H1 (cell line): ENCODE measurements around the gene ALG9. TPM values are rescaled to one million over a fixed set of nuclear protein-coding genes. Genes with fewer than 3 reads are reported as not detected.

Experiments
- CTCF ChIA-PET: fragments of 300-600 bp; sonication (Branson Sonifier 250); formaldehyde crosslinking; loops from one replicate; lab custom pipeline; 2021; ENCODE audit not compliant: partially characterized antibody; lab: Charles Lee
- POLR2A ChIA-PET: fragments of 300-600 bp; sonication (Branson Sonifier 250); formaldehyde crosslinking; loops from one replicate; lab custom pipeline; 2021; ENCODE audit warnings: inconsistent platforms; ENCODE audit not compliant: partially characterized antibody; lab: Charles Lee
- DNase-seq, 2 experiments: peaks; one replicate each; pipeline versions ENCODE4 v3.0.0 to v3.0.0-alpha.2; 2010 to 2022; ENCODE audit warnings: low spot score in 2 of 2, low read depth in 1 of 2, mixed read lengths in 1 of 2
- FAIRE-seq: peaks from 2 replicates; lab custom pipeline; 2011; peaks lifted over from hg19 to GRCh38; lab: Jason Lieb, UNC
- H2AFZ ChIP-seq: 2 replicates; pipeline ENCODE4 v1.8.1; 2012; ENCODE audit warnings: low read length, inconsistent platforms
- H2AK5ac ChIP-seq: 2 replicates; pipeline ENCODE4 v1.6.1; 2013; ENCODE audit warnings: low read depth, low read length
- H2BK120ac ChIP-seq: replicated peaks from 2 replicates; pipeline ENCODE3; 2013; ENCODE audit warnings: low read depth, low read length, inconsistent platforms
- H2BK12ac ChIP-seq: 2 replicates; pipeline ENCODE4 v1.6.1; 2013; ENCODE audit warnings: low read depth, low read length
- H2BK15ac ChIP-seq: 2 replicates; pipeline ENCODE4 v1.6.1; 2013; ENCODE audit warnings: low read length
- H2BK20ac ChIP-seq: 2 replicates; pipeline ENCODE4 v1.6.1; 2013; ENCODE audit warnings: low read length
- H2BK5ac ChIP-seq: 2 replicates; pipeline ENCODE4 v1.6.1; 2013; ENCODE audit warnings: low read depth, low read length
- H3K14ac ChIP-seq: 2 replicates; pipeline ENCODE4 v1.6.1; 2013; ENCODE audit warnings: inconsistent platforms; ENCODE audit not compliant: insufficient read length
- H3K18ac ChIP-seq: 2 replicates; pipeline ENCODE4 v1.6.1; 2013; ENCODE audit warnings: low read length; ENCODE audit errors: extremely low read depth
- H3K23ac ChIP-seq: 2 replicates; pipeline ENCODE4 v1.6.1; 2013; ENCODE audit warnings: inconsistent platforms; ENCODE audit not compliant: insufficient read length
- H3K23me2 ChIP-seq: 2 replicates; pipeline ENCODE4 v1.6.1; 2013; ENCODE audit warnings: low read depth, low read length
- H3K27ac ChIP-seq: 2 replicates; pipeline ENCODE4 v1.6.1; 2011; ENCODE audit warnings: low read depth, low read length, inconsistent platforms
- H3K27me3 ChIP-seq, 4 experiments: replicated peaks in 1 of 4; 1 replicate in 1 of 4; 2 replicates in 3 of 4; pipeline versions ENCODE4 v1.6.1 to v1.8.1; 2011 to 2013; ENCODE audit warnings: low read length in 3 of 4, mild to moderate bottlenecking in 3 of 4, inconsistent platforms in 2 of 4, mixed read lengths in 2 of 4, moderate library complexity in 1 of 4; ENCODE audit not compliant: control insufficient read depth in 3 of 4, insufficient read depth in 3 of 4; ENCODE audit errors: extremely low read depth in 1 of 4
- H3K36me3 ChIP-seq, 4 experiments: 2 replicates each; pipeline versions ENCODE4 v1.6.1 to v1.8.1; 2011 to 2013; ENCODE audit warnings: mild to moderate bottlenecking in 4 of 4, low read length in 3 of 4, moderate library complexity in 2 of 4, control low read depth in 1 of 4, inconsistent platforms in 1 of 4; ENCODE audit not compliant: insufficient read depth in 4 of 4, control insufficient read depth in 2 of 4
- H3K4ac ChIP-seq: replicated peaks from 2 replicates; pipeline ENCODE3; 2013; ENCODE audit warnings: low read length, low read depth, mixed read lengths, inconsistent platforms; ENCODE audit not compliant: insufficient read length
- H3K4me1 ChIP-seq, 4 experiments: replicated peaks in 1 of 4; 1 replicate in 1 of 4; 2 replicates in 3 of 4; pipeline versions ENCODE4 v1.6.1 to v1.8.1; 2011 to 2013; ENCODE audit warnings: low read length in 3 of 4, inconsistent platforms in 2 of 4, mixed read lengths in 1 of 4; ENCODE audit not compliant: insufficient read depth in 4 of 4, control insufficient read depth in 3 of 4
- H3K4me2 ChIP-seq, 2 experiments: 2 replicates each; pipeline versions ENCODE4 v1.6.1 to v1.8.1; 2011 to 2013; ENCODE audit warnings: low read depth in 2 of 2, low read length in 2 of 2, control low read depth in 1 of 2, inconsistent platforms in 1 of 2, mild to moderate bottlenecking in 1 of 2; ENCODE audit not compliant: insufficient read depth in 1 of 2
- H3K4me3 ChIP-seq, 4 experiments: fragments of 200-600, 300-600 bp in 1 of 4; sonication (generic), shearing (Covaris generic), sonication (Bioruptor Twin) in 1 of 4; 2 replicates each; pipeline versions ENCODE4 v1.5.1 to v1.8.1; 2011 to 2016; ENCODE audit warnings: low read length in 4 of 4, low read depth in 3 of 4, control low read depth in 2 of 4, inconsistent platforms in 2 of 4, mild to moderate bottlenecking in 2 of 4, mixed read lengths in 1 of 4, moderate library complexity in 1 of 4; ENCODE audit not compliant: insufficient read depth in 2 of 4; ENCODE audit errors: extremely low read depth in 1 of 4
- H3K56ac ChIP-seq: replicated peaks from 2 replicates; pipeline ENCODE3; 2013; ENCODE audit warnings: low read depth, mild to moderate bottlenecking, mixed read lengths, low read length, inconsistent platforms; ENCODE audit not compliant: insufficient read length
- H3K79me1 ChIP-seq: 2 replicates; pipeline ENCODE4 v1.6.1; 2013; ENCODE audit warnings: low read depth, low read length, control low read depth
- H3K79me2 ChIP-seq, 2 experiments: 2 replicates each; pipeline versions ENCODE4 v1.6.1 to v1.8.1; 2012 to 2013; ENCODE audit warnings: low read length in 2 of 2, mild to moderate bottlenecking in 2 of 2, inconsistent platforms in 1 of 2; ENCODE audit not compliant: insufficient read depth in 2 of 2, control insufficient read depth in 1 of 2
- H3K9ac ChIP-seq, 4 experiments: replicated peaks in 1 of 4; 1 replicate in 1 of 4; 2 replicates in 3 of 4; pipeline versions ENCODE4 v1.6.1 to v1.8.1; 2011 to 2013; ENCODE audit warnings: low read depth in 3 of 4, low read length in 3 of 4, control low read depth in 2 of 4, mild to moderate bottlenecking in 2 of 4, moderate library complexity in 2 of 4, inconsistent platforms in 1 of 4; ENCODE audit errors: extremely low read depth in 1 of 4
- H3K9me3 ChIP-seq, 2 experiments: 2 replicates each; pipeline versions ENCODE4 v1.6.1 to v1.8.1; 2012 to 2013; ENCODE audit warnings: mild to moderate bottlenecking in 2 of 2, moderate library complexity in 2 of 2, control low read depth in 1 of 2, inconsistent platforms in 1 of 2, low read depth in 1 of 2, low read length in 1 of 2, mixed read lengths in 1 of 2; ENCODE audit not compliant: insufficient read depth in 2 of 2
- H4K20me1 ChIP-seq, 2 experiments: replicated peaks in 1 of 2; 2 replicates each; pipeline versions ENCODE3 to v1.8.1; 2011 to 2013; ENCODE audit warnings: inconsistent platforms in 2 of 2, low read length in 2 of 2, mild to moderate bottlenecking in 1 of 2; ENCODE audit not compliant: insufficient read depth in 2 of 2, control insufficient read depth in 1 of 2
- H4K5ac ChIP-seq: 2 replicates; pipeline ENCODE4 v1.6.1; 2013; ENCODE audit warnings: low read length, low read depth, mixed read lengths, inconsistent platforms; ENCODE audit not compliant: insufficient read length
- H4K8ac ChIP-seq: 2 replicates; pipeline ENCODE4 v1.8.0; 2013; ENCODE audit warnings: mild to moderate bottlenecking, moderate library complexity, low read length, inconsistent platforms; ENCODE audit not compliant: insufficient read depth; ENCODE audit errors: extremely low read depth
- H4K91ac ChIP-seq: replicated peaks from 2 replicates; pipeline ENCODE3; 2013; ENCODE audit warnings: low read length, mixed read lengths, inconsistent platforms; ENCODE audit not compliant: insufficient read length
- CBX5 ChIP-seq: fragments of 300-800, 300-1000 bp; sonication (generic); IDR thresholded peaks from 2 replicates; pipeline ENCODE4 v1.7.1; 2016; ENCODE audit warnings: antibody characterized with exemption, low read length, low read depth
- EP300 ChIP-seq, 2 experiments: IDR thresholded peaks; 1 replicate in 1 of 2; 2 replicates in 1 of 2; pipeline ENCODE4 v1.6.1; 2011 to 2012; ENCODE audit warnings: low read depth in 2 of 2, low read length in 2 of 2, mild to moderate bottlenecking in 2 of 2, borderline replicate concordance in 1 of 2, inconsistent platforms in 1 of 2, moderate library complexity in 1 of 2
- GTF2F1 ChIP-seq: IDR thresholded peaks from 2 replicates; pipeline ENCODE4 v1.6.1; 2012; ENCODE audit warnings: low read depth, low read length, improper control_type of control experiment, borderline replicate concordance
- JUND ChIP-seq: IDR thresholded peaks from 2 replicates; pipeline ENCODE4 v1.6.1; 2011; ENCODE audit warnings: mild to moderate bottlenecking, improper control_type of control experiment, low read length
- MAFK ChIP-seq: IDR thresholded peaks from 2 replicates; pipeline ENCODE4 v1.6.1; 2012; ENCODE audit warnings: low read depth, mild to moderate bottlenecking, improper control_type of control experiment, low read length
- SIX5 ChIP-seq: IDR thresholded peaks from 2 replicates; pipeline ENCODE4 v1.6.1; 2011; ENCODE audit warnings: mild to moderate bottlenecking, low read depth, low read length
- SUZ12 ChIP-seq: fragments of 200-600 bp; sonication (generic); IDR thresholded peaks from 2 replicates; pipeline ENCODE4 v1.6.1; 2012; ENCODE audit warnings: mild to moderate bottlenecking, inconsistent platforms, low read length, moderate library complexity, mixed read lengths
- ZNF274 ChIP-seq: IDR thresholded peaks from 2 replicates; pipeline ENCODE4 v1.7.0; 2012; ENCODE audit warnings: low read length, borderline replicate concordance; ENCODE audit errors: extremely low read depth
- WGBS, 2 experiments: shearing (Covaris generic) in 1 of 2; methylation state at CpG; one replicate each; pipeline versions ENCODE4 v1.1.6 to v1.1.7; 2013 to 2015; ENCODE audit warnings: low lambda C conversion rate in 2 of 2, mixed read lengths in 2 of 2, inconsistent platforms in 1 of 2, low coverage in 1 of 2, missing lambda C conversion rate in 1 of 2; ENCODE audit not compliant: insufficient replicate concordance in 2 of 2, insufficient coverage in 1 of 2, insufficient read length in 1 of 2; ENCODE audit errors: extremely low coverage in 1 of 2, missing lambda C conversion rate in 1 of 2; 5-methylcytosine and 5-hydroxymethylcytosine counted together
- polyA plus RNA-seq, 7 experiments: library from polyadenylated mRNA; depleted of rRNA in 3 of 7; stranded (reverse) in 5 of 7; unstranded in 2 of 7; fragments of >200 nt in 5 of 7; fragments of 200-250 nt in 2 of 7; gene quantifications; 1 replicate in 5 of 7; 2 replicates in 1 of 7; 4 replicates in 1 of 7; pipeline versions ENCODE4 v1.2.1 to v1.2.3, GENCODE V29; 2011 to 2013; ENCODE audit warnings: missing spikeins in 2 of 7, mixed read lengths in 2 of 7
- total RNA-seq: library from RNA; stranded (reverse); fragmentation: NEBNext Ultra II Directional; extraction: Animal tissue kit (Norgen Biotek cat#: 25700); gene quantifications from 2 replicates; pipeline ENCODE4 v1.2.1, GENCODE V29; 2021
- TF ChIP-seq, protein P1 (sequence below), 3 experiments: IDR thresholded peaks; 1 replicate in 2 of 3; 2 replicates in 1 of 3; pipeline versions ENCODE4 v1.5.1 to v1.6.1; 2011; ENCODE audit warnings: low read length in 3 of 3, mild to moderate bottlenecking in 3 of 3, inconsistent platforms in 2 of 3, low read depth in 1 of 3, moderate library complexity in 1 of 3; ENCODE audit not compliant: insufficient read depth in 1 of 3; ENCODE audit errors: control extremely low read depth in 1 of 3

The ALG9 gene
- total and polyA plus RNA-seq, 2 of the 8 experiments (the other 6 are each of a cell fraction or from before 2014, with no cell fraction given): 23.5 to 24.5 TPM

DNA sequence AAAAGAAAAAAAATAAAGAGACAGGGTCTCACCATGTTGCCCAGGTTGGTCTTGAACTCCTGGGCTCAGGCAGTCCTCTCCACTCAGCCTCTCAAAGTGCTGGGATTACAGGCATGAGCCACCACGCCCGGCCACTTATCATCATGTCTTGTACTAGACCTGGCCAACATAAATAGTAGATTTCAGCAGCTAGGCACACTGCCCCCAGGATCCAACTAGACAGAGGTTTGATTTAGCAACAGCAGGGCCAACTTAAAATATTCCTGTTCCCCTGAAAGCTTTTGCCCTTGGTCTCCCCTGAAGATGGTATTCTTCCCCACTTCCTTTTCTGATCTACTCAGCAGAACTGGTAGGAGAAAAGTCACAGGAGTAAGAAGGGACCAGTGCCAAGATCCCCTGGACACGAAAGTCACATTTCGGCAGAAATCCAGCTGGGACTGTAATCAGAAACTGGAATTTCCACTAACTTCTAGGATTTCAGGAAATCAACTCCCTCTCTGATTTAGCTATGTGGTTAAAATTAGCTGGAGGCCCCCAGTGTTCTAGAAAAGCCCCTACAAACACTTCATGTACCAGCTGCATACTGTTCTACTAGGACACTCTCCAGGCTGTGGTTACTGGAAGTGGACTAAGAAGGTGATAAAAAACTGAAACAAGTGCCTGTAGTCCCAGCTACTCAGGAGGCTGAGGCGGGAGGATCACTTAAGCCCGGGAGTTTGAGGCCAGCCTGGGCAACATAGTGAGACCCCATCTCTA lies 96.2 kb downstream of the ALG9 start:
- no peak overlapping the region for H2AK5ac ChIP-seq
- no peak overlapping the region for H3K4me2 ChIP-seq
- ChIA-PET CTCF (interaction anchor here (0.6 to 6.3 kb wide), 12 partner anchors 11 to 232 kb away, joined by 3 to 106 read pairs (median 4); partner anchors contain the start of genes ALG9, PPP2R1B and SIK2), POLR2A (interaction anchor here (3.7 kb wide), 1 partner anchor 9 kb away, joined by 25 read pairs; the partner anchor contains the start of gene PPP2R1B)
- H3K79me1 ChIP-seq: no peaks in the 10 kb centered on the region
- H3K4ac ChIP-seq: no peak overlapping the region
- H2BK12ac ChIP-seq: no peak overlapping the region
- H2AFZ ChIP-seq: no peak overlapping the region
- no peaks in the 10 kb centered on the region for H3K27me3 ChIP-seq
- DNase-seq (no peak), FAIRE-seq (no peak)
- H3K4me3 ChIP-seq: no peak overlapping the region
- no peak overlapping the region for H2BK5ac ChIP-seq
- no peak overlapping the region for H4K5ac ChIP-seq
- no peaks in the 10 kb centered on the region for H3K79me2 ChIP-seq
- H3K4me1 ChIP-seq: peaks cover 0 to 8% (median 5%) of the 10 kb centered on the region in 4 experiments; a peak in 2 of 7 replicates
- H2BK15ac ChIP-seq: no peak overlapping the region
- no peaks in the 10 kb centered on the region for H4K20me1 ChIP-seq
- no peaks in the 10 kb centered on the region for H3K9me3 ChIP-seq
- WGBS, 2 experiments: 96% methylated on average over 6 of the region's 6 CpGs; no CpG with 5 or more reads in 1 of the 2 experiments
- no peak overlapping the region for H4K91ac ChIP-seq
- no peaks in the 10 kb centered on the region for H3K36me3 ChIP-seq
- H3K27ac ChIP-seq: no peak overlapping the region
- no peak overlapping the region for H2BK120ac ChIP-seq
- H3K23me2 ChIP-seq: no peaks in the 10 kb centered on the region; the same call in 1 of the 2 replicates
- H3K56ac ChIP-seq: no peak overlapping the region
- no peak overlapping the region for H3K14ac ChIP-seq
- H4K8ac ChIP-seq: no peak overlapping the region
- H3K23ac ChIP-seq: no peak overlapping the region
- no peak overlapping the region for H3K9ac ChIP-seq
- H3K18ac ChIP-seq: no peak overlapping the region
- no peak overlapping the region for H2BK20ac ChIP-seq
- no peak for TF ChIP-seq SUZ12
- no peak for TF ChIP-seq SIX5
- TF ChIP-seq ZNF274: no peak
- TF ChIP-seq EP300 (IDR thresholded peaks at IDR 0.05; ENCODE audit: borderline replicate concordance in 1 of 2, low read depth in 2 of 2, low read length in 2 of 2): no peak
- no peak for TF ChIP-seq JUND
- TF ChIP-seq GTF2F1: no peak
- TF ChIP-seq, protein P1, sequence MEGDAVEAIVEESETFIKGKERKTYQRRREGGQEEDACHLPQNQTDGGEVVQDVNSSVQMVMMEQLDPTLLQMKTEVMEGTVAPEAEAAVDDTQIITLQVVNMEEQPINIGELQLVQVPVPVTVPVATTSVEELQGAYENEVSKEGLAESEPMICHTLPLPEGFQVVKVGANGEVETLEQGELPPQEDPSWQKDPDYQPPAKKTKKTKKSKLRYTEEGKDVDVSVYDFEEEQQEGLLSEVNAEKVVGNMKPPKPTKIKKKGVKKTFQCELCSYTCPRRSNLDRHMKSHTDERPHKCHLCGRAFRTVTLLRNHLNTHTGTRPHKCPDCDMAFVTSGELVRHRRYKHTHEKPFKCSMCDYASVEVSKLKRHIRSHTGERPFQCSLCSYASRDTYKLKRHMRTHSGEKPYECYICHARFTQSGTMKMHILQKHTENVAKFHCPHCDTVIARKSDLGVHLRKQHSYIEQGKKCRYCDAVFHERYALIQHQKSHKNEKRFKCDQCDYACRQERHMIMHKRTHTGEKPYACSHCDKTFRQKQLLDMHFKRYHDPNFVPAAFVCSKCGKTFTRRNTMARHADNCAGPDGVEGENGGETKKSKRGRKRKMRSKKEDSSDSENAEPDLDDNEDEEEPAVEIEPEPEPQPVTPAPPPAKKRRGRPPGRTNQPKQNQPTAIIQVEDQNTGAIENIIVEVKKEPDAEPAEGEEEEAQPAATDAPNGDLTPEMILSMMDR (IDR thresholded peaks at IDR 0.05; ENCODE audit: control extremely low read depth in 1 of 3, insufficient read depth in 1 of 3, low read depth in 1 of 3, low read length in 3 of 3): no peak
- no peak for TF ChIP-seq MAFK
- TF ChIP-seq CBX5: no peak
